PFSK-1 (cell line): ENCODE results near the gene DIAPH1.

ENCODE experiments used
- POLR2AphosphoS5 ChIP-seq: IDR thresholded peaks from 2 replicates; pipeline ENCODE4 v1.6.1; 2012; ENCODE audit warnings: low read depth, mild to moderate bottlenecking, control low read depth, low read length, moderate library complexity
- SIN3A ChIP-seq: IDR thresholded peaks from 2 replicates; pipeline ENCODE4 v1.6.1; 2012; ENCODE audit warnings: mild to moderate bottlenecking, low read length, moderate library complexity, borderline replicate concordance; ENCODE audit not compliant: insufficient read depth
- TAF1 ChIP-seq: IDR thresholded peaks from 2 replicates; pipeline ENCODE4 v1.6.1; 2012; ENCODE audit warnings: low read length, control low read depth, borderline replicate concordance; ENCODE audit not compliant: insufficient read depth

DNA sequence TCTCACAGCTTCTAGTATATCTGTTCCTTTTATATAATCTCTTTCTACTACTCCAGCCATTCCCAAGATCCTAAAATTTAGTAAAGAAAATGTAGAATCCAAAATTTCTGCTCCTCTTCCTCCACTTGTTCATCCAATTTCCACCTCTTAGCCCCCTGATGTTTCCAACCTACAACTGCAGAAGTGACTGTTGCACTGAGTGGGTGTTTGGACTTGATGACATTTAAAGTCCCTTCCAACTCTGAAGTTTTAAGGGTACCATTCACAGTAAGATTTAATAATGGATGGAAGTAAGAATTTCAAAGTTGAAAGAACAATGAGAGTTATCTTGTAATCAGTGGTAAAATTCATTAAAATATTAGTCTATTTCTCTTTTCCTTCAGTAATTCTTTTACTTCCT lies 5.5 kb downstream of the DIAPH1 start:
- TF ChIP-seq TAF1: no peak
- no peak for TF ChIP-seq POLR2AphosphoS5
- no peak for TF ChIP-seq SIN3A
